ENCODE measurements around the gene NCL.

- TF ChIP-seq CTCF (IDR thresholded peaks at IDR 0.05), result no peak
- TF ChIP-seq EZH2 (IDR thresholded peaks at IDR 0.05), result no peak
Measured at GRCh38 chr2:231449503-231450054, 14.7 kb downstream of the NCL start.

Measured in neural progenitor cell (in vitro differentiated cells).